SHP77 (cell line): ENCODE measurements around the gene TRAM2.

Experiments
- DNase-seq, 2 experiments: peaks; one replicate each; lab custom pipeline; 2025; lab: John Stamatoyannopoulos, UW

The TRAM2 gene

GRCh38 chr6:52510213-52510562 is 66.7 kb downstream of the TRAM2 start:
- no peak for DNase-seq

- no peak for DNase-seq
These were observed 67.3 kb downstream of the TRAM2 start for GRCh38 chr6:52509281-52510212.

- DNase-seq: no peak
These were observed 68.6 kb downstream of the TRAM2 start for GRCh38 chr6:52508261-52508739.

- no peak for DNase-seq
These were observed 69.2 kb downstream of the TRAM2 start for GRCh38 chr6:52507557-52508260.

- DNase-seq: no peak
These were observed 70.4 kb downstream of the TRAM2 start for GRCh38 chr6:52506476-52506875.

- no peak for DNase-seq
These were observed 71.0 kb downstream of the TRAM2 start for GRCh38 chr6:52505726-52506409.

GRCh38 chr6:52504782-52505136 is 72.1 kb downstream of the TRAM2 start:
- peak in 1 of 2 experiments; percentile 57 for DNase-seq

- DNase-seq: peak; percentile 87 to 92
These were observed 72.7 kb downstream of the TRAM2 start for GRCh38 chr6:52503851-52504781.

GRCh38 chr6:52503323-52503747 is 73.5 kb downstream of the TRAM2 start:
- peak; percentile 61 to 70 for DNase-seq

GRCh38 chr6:52502306-52503029 is 74.4 kb downstream of the TRAM2 start:
- DNase-seq: no peak

- DNase-seq: no peak
These were observed 76.4 kb downstream of the TRAM2 start for GRCh38 chr6:52500238-52501129.

- DNase-seq: no peak
These were observed 77.1 kb downstream of the TRAM2 start for GRCh38 chr6:52499681-52500236.

- no peak for DNase-seq
These were observed 77.8 kb downstream of the TRAM2 start for GRCh38 chr6:52499026-52499425.

GRCh38 chr6:52498538-52499017 is 78.3 kb downstream of the TRAM2 start:
- no peak for DNase-seq

- DNase-seq: peak; percentile 41 to 56
These were observed 79.0 kb downstream of the TRAM2 start for GRCh38 chr6:52497652-52498408.

- no peak for DNase-seq
These were observed 80.2 kb downstream of the TRAM2 start for GRCh38 chr6:52496631-52497030.

- DNase-seq: no peak
These were observed 80.9 kb downstream of the TRAM2 start for GRCh38 chr6:52495922-52496321.

- no peak for DNase-seq
These were observed 82.4 kb downstream of the TRAM2 start for GRCh38 chr6:52494298-52495072.
